Keratinocyte (primary cell): ENCODE data around the gene CACNB4. TPM values are rescaled to one million over a fixed set of nuclear protein-coding genes. Genes with fewer than 3 reads are reported as not detected.

Experiments
- DNase-seq: peaks from one replicate; pipeline ENCODE4 v3.0.0-alpha.2; 2011; ENCODE audit warnings: low read depth, missing footprints, low spot score
- FAIRE-seq: peaks from 2 replicates; lab custom pipeline; 2011; peaks lifted over from hg19 to GRCh38; lab: Jason Lieb, UNC
- H2AFZ ChIP-seq: 2 replicates; pipeline ENCODE4 v1.6.0; 2012; ENCODE audit warnings: low read length, control low read depth, inconsistent platforms; ENCODE audit not compliant: control insufficient read depth
- H3K27ac ChIP-seq: 2 replicates; pipeline ENCODE4 v1.5.1; 2011; ENCODE audit warnings: low read length; ENCODE audit not compliant: control insufficient read depth, insufficient read depth
- H3K27me3 ChIP-seq: 3 replicates; pipeline ENCODE4 v1.6.0; 2011; ENCODE audit warnings: low read length; ENCODE audit not compliant: control insufficient read depth, insufficient read depth; ENCODE audit errors: extremely low read depth
- H3K36me3 ChIP-seq, 2 experiments: 2 replicates in 1 of 2; 3 replicates in 1 of 2; pipeline ENCODE4 v1.5.1; 2011; ENCODE audit warnings: low read length in 2 of 2, mild to moderate bottlenecking in 1 of 2; ENCODE audit not compliant: control insufficient read depth in 2 of 2, insufficient read depth in 2 of 2; ENCODE audit errors: extremely low read depth in 1 of 2
- H3K4me1 ChIP-seq: 3 replicates; pipeline ENCODE4 v1.5.1; 2011; ENCODE audit warnings: low read length; ENCODE audit not compliant: control insufficient read depth, insufficient read depth; ENCODE audit errors: extremely low read depth
- H3K4me2 ChIP-seq: 3 replicates; pipeline ENCODE4 v1.6.0; 2011; ENCODE audit warnings: low read depth, low read length; ENCODE audit not compliant: control insufficient read depth, insufficient read depth; ENCODE audit errors: extremely low read depth
- H3K4me3 ChIP-seq, 3 experiments: fragments of 200-600 bp in 1 of 3; sonication (generic) in 1 of 3; 2 replicates in 2 of 3; 3 replicates in 1 of 3; pipeline ENCODE4 v1.5.1; 2011 to 2016; ENCODE audit warnings: low read length in 3 of 3, mild to moderate bottlenecking in 3 of 3, control low read depth in 2 of 3, inconsistent platforms in 1 of 3, low read depth in 1 of 3, mixed read lengths in 1 of 3, mixed run types in 1 of 3, moderate library complexity in 1 of 3; ENCODE audit not compliant: control insufficient read depth in 2 of 3, insufficient read depth in 2 of 3; ENCODE audit errors: extremely low read depth in 1 of 3
- H3K79me2 ChIP-seq: 2 replicates; pipeline ENCODE4 v1.6.0; 2012; ENCODE audit warnings: low read length; ENCODE audit not compliant: control insufficient read depth, insufficient read depth
- H3K9ac ChIP-seq: 3 replicates; pipeline ENCODE4 v1.6.0; 2011; ENCODE audit warnings: low read length; ENCODE audit not compliant: control insufficient read depth, insufficient read depth; ENCODE audit errors: extremely low read depth
- H3K9me1 ChIP-seq: 3 replicates; pipeline ENCODE4 v1.6.0; 2011; ENCODE audit warnings: low read length; ENCODE audit not compliant: control insufficient read depth, insufficient read depth; ENCODE audit errors: extremely low read depth
- H3K9me3 ChIP-seq: 2 replicates; pipeline ENCODE4 v1.5.1; 2012; ENCODE audit warnings: low read depth, low read length; ENCODE audit not compliant: control insufficient read depth
- H4K20me1 ChIP-seq: 3 replicates; pipeline ENCODE4 v1.6.0; 2011; ENCODE audit warnings: low read length; ENCODE audit not compliant: control insufficient read depth, insufficient read depth; ENCODE audit errors: extremely low read depth
- CTCF ChIP-seq, 3 experiments: IDR thresholded peaks in 1 of 3; conservative IDR thresholded peaks in 1 of 3; optimal IDR thresholded peaks in 1 of 3; 2 replicates in 2 of 3; 3 replicates in 1 of 3; pipeline versions ENCODE3 to v1.5.1; 2011; ENCODE audit warnings: low read length in 3 of 3, mild to moderate bottlenecking in 3 of 3, moderate library complexity in 2 of 3, control low read depth in 1 of 3, inconsistent platforms in 1 of 3; ENCODE audit not compliant: insufficient read depth in 2 of 3; ENCODE audit errors: extremely low read depth in 1 of 3
- EZH2 ChIP-seq: IDR thresholded peaks from one replicate; pipeline ENCODE4 v1.6.1; 2012; ENCODE audit warnings: inconsistent platforms, mild to moderate bottlenecking, low read length, moderate library complexity
- dilution Hi-C: fragments of 300-500 bp; cut with MboI; formaldehyde crosslinking; loops from one replicate; pipeline ENCODE4 v1.7.0; 2020; ENCODE audit warnings: low sequenced_read_pairs; ENCODE audit not compliant: extremely low pct_ligation_motif_present
- polyA plus RNA-seq, 5 experiments: library from polyadenylated mRNA; depleted of rRNA in 3 of 5; stranded (reverse) in 3 of 5; stranded (forward) in 1 of 5; unstranded in 1 of 5; fragments of >200 nt; gene quantifications; 1 replicate in 1 of 5; 2 replicates in 3 of 5; 3 replicates in 1 of 5; pipeline versions ENCODE4 v1.2.1 to v1.2.3, GENCODE V29; 2011 to 2012; ENCODE audit warnings: missing spikeins in 2 of 5, low read depth in 1 of 5, low replicate concordance in 1 of 5

Gene CACNB4
- polyA plus RNA-seq, 1 donor (not counting 4 experiments of a cell fraction or from before 2014, with no cell fraction given) = 0.30 TPM

GRCh38 chr2:151887164-151887563 lies 211.7 kb downstream of the CACNB4 start:
- H3K79me2 ChIP-seq = no peaks in the 10 kb centered on the region
- no peak overlapping the region for H2AFZ ChIP-seq
- H3K27ac ChIP-seq = no peak overlapping the region
- no peaks in the 10 kb centered on the region for H3K36me3 ChIP-seq
- no peak overlapping the region for H3K4me3 ChIP-seq
- H4K20me1 ChIP-seq = no peaks in the 10 kb centered on the region
- no peaks in the 10 kb centered on the region for H3K9me3 ChIP-seq
- dilution Hi-C loops = no loop called here
- no peaks in the 10 kb centered on the region for H3K27me3 ChIP-seq
- TF ChIP-seq EZH2 = no peak
- TF ChIP-seq CTCF (optimal IDR thresholded peaks at IDR 0.05 in 1 of 3, IDR thresholded peaks at IDR 0.05 in 1 of 3, conservative IDR thresholded peaks at IDR 0.05 in 1 of 3; ENCODE audit: extremely low read depth in 1 of 3, insufficient read depth in 2 of 3, low read length in 3 of 3) = no peak
- no peak for FAIRE-seq
- no peaks in the 10 kb centered on the region for H3K9me1 ChIP-seq
- no peak overlapping the region for H3K9ac ChIP-seq
- H3K4me1 ChIP-seq = no peaks in the 10 kb centered on the region
- DNase-seq = no peak
- no peak overlapping the region for H3K4me2 ChIP-seq

- DNase-seq = no peak
- Histone ChIP-seq H3K9ac (no peak overlapping the region), H3K27me3 (no peaks in the 10 kb centered on the region), H3K36me3 (no peaks in the 10 kb centered on the region), H2AFZ (no peak overlapping the region), H3K4me1 (no peaks in the 10 kb centered on the region), H3K9me1 (no peaks in the 10 kb centered on the region), H4K20me1 (no peaks in the 10 kb centered on the region), H3K4me2 (no peak overlapping the region), H3K4me3 (no peak overlapping the region), H3K27ac (no peak overlapping the region), H3K9me3 (no peaks in the 10 kb centered on the region), H3K79me2 (no peaks in the 10 kb centered on the region)
- dilution Hi-C loops = no loop called here
- TF ChIP-seq CTCF (optimal IDR thresholded peaks at IDR 0.05 in 1 of 3, IDR thresholded peaks at IDR 0.05 in 1 of 3, conservative IDR thresholded peaks at IDR 0.05 in 1 of 3; ENCODE audit: extremely low read depth in 1 of 3, insufficient read depth in 2 of 3, low read length in 3 of 3) (no peak), EZH2 (no peak)
- no peak for FAIRE-seq
These were observed 212.6 kb downstream of the CACNB4 start for GRCh38 chr2:151886241-151886640.
